Endothelial cell of umbilical vein (primary cell): Measurements from ENCODE around the gene KRT37. TPM values are rescaled to one million over a fixed set of nuclear protein-coding genes. Genes with fewer than 3 reads are reported as not detected.

Experiments
- BruUV-seq: library from RNA; stranded (reverse); fragments of 400-500 nt; replicated peaks from 2 replicates; lab custom pipeline; 2021; lab: Mats Ljungman, UMichigan
- CTCF ChIA-PET: fragments of 300-600, 350-600 bp; sonication (Branson Sonifier 250); formaldehyde crosslinking; loops from one replicate; lab custom pipeline; 2021; ENCODE audit warnings: antibody characterized with exemption, inconsistent platforms; lab: Charles Lee
- POLR2A ChIA-PET: fragments of 300-600, 350-600 bp; sonication (Branson Sonifier 250); formaldehyde crosslinking; loops from one replicate; lab custom pipeline; 2021; ENCODE audit warnings: antibody characterized with exemption, inconsistent platforms; lab: Charles Lee
- DNase-seq: peaks from one replicate; pipeline ENCODE4 v3.0.0-alpha.2; 2011; ENCODE audit warnings: low read depth, low spot score
- FAIRE-seq: peaks from 2 replicates; lab custom pipeline; 2011; peaks lifted over from hg19 to GRCh38; lab: Jason Lieb, UNC
- H2AFZ ChIP-seq: 2 replicates; pipeline ENCODE4 v1.6.0; 2012; ENCODE audit warnings: low read depth, low read length, control low read depth, inconsistent platforms
- H3K27ac ChIP-seq: 2 replicates; pipeline ENCODE4 v1.5.1; 2011; ENCODE audit warnings: low read depth, mild to moderate bottlenecking, control low read depth, low read length, moderate library complexity; ENCODE audit not compliant: insufficient read depth
- H3K27me3 ChIP-seq, 2 experiments: 2 replicates each; pipeline versions ENCODE4 v1.6.0 to v1.6.1; 2011; ENCODE audit warnings: low read length in 2 of 2, mixed read lengths in 1 of 2; ENCODE audit not compliant: control insufficient read depth in 2 of 2, insufficient read depth in 2 of 2
- H3K36me3 ChIP-seq, 2 experiments: 2 replicates in 1 of 2; 3 replicates in 1 of 2; pipeline ENCODE4 v1.5.1; 2011; ENCODE audit warnings: low read length in 2 of 2, mild to moderate bottlenecking in 1 of 2, moderate library complexity in 1 of 2; ENCODE audit not compliant: control insufficient read depth in 2 of 2, insufficient read depth in 2 of 2; ENCODE audit errors: extremely low read depth in 1 of 2
- H3K4me1 ChIP-seq: 3 replicates; pipeline ENCODE4 v1.5.1; 2011; ENCODE audit warnings: mild to moderate bottlenecking, low read length; ENCODE audit not compliant: control insufficient read depth, insufficient read depth; ENCODE audit errors: extremely low read depth
- H3K4me2 ChIP-seq: 2 replicates; pipeline ENCODE4 v1.6.1; 2011; ENCODE audit warnings: low read length, control low read depth, mixed read lengths; ENCODE audit not compliant: insufficient read depth
- H3K4me3 ChIP-seq, 3 experiments: fragments of 200-600 bp in 1 of 3; sonication (generic), shearing (Covaris generic) in 1 of 3; replicated peaks in 1 of 3; 2 replicates each; pipeline ENCODE4 v1.5.1; 2011 to 2016; ENCODE audit warnings: control low read depth in 3 of 3, low read length in 3 of 3, mild to moderate bottlenecking in 2 of 3, inconsistent platforms in 1 of 3, low read depth in 1 of 3, moderate library complexity in 1 of 3; ENCODE audit not compliant: insufficient read depth in 1 of 3
- H3K79me2 ChIP-seq: 2 replicates; pipeline ENCODE4 v1.6.0; 2012; ENCODE audit warnings: low read length, inconsistent platforms; ENCODE audit not compliant: control insufficient read depth, insufficient read depth
- H3K9ac ChIP-seq: replicated peaks from 2 replicates; pipeline ENCODE3; 2011; ENCODE audit warnings: low read length, control low read depth; ENCODE audit not compliant: insufficient read depth; ENCODE audit errors: extremely low read depth
- H3K9me1 ChIP-seq: replicated peaks from 3 replicates; pipeline ENCODE4 v1.6.0; 2011; ENCODE audit warnings: mild to moderate bottlenecking, low read length; ENCODE audit not compliant: control insufficient read depth, insufficient read depth; ENCODE audit errors: extremely low read depth
- H3K9me3 ChIP-seq: replicated peaks from 2 replicates; pipeline ENCODE4 v1.5.1; 2012; ENCODE audit warnings: low read length, inconsistent platforms; ENCODE audit not compliant: control insufficient read depth, insufficient read depth
- H4K20me1 ChIP-seq: replicated peaks from 2 replicates; pipeline ENCODE3; 2011; ENCODE audit warnings: mild to moderate bottlenecking, low read length; ENCODE audit not compliant: control insufficient read depth, insufficient read depth; ENCODE audit errors: extremely low read depth
- CTCF ChIP-seq, 2 donors: IDR thresholded peaks; 1 replicate in 1 of 2; 2 replicates in 1 of 2; pipeline ENCODE4 v1.5.1; 2011; ENCODE audit warnings: low read length in 2 of 2, mild to moderate bottlenecking in 2 of 2, moderate library complexity in 2 of 2, control low read depth in 1 of 2, inconsistent platforms in 1 of 2, low read depth in 1 of 2; ENCODE audit not compliant: insufficient read depth in 1 of 2; ENCODE audit errors: extremely low read depth in 1 of 2
- EZH2 ChIP-seq: IDR thresholded peaks from 2 replicates; pipeline ENCODE4 v1.6.1; 2012; ENCODE audit warnings: borderline replicate concordance, low read depth, mild to moderate bottlenecking, moderate library complexity, low read length, inconsistent platforms; ENCODE audit not compliant: severe bottlenecking
- FOS ChIP-seq: IDR thresholded peaks from 2 replicates; pipeline ENCODE4 v1.6.1; 2011; ENCODE audit warnings: mild to moderate bottlenecking, low read length, moderate library complexity, borderline replicate concordance; ENCODE audit not compliant: insufficient read depth
- GATA2 ChIP-seq: IDR thresholded peaks from 2 replicates; pipeline ENCODE4 v1.7.0; 2011; ENCODE audit warnings: low read depth, mild to moderate bottlenecking, moderate library complexity, mixed read lengths, low read length; ENCODE audit not compliant: insufficient read length, insufficient read depth
- JUN ChIP-seq: IDR thresholded peaks from 2 replicates; pipeline ENCODE4 v1.6.1; 2011; ENCODE audit warnings: borderline replicate concordance, low read depth; ENCODE audit not compliant: insufficient read length, insufficient read depth
- MAX ChIP-seq: IDR thresholded peaks from 2 replicates; pipeline ENCODE4 v1.6.1; 2011; ENCODE audit not compliant: insufficient read depth, insufficient read length
- MYC ChIP-seq: IDR thresholded peaks from one replicate; pipeline ENCODE4 v1.6.1; 2011; ENCODE audit warnings: mild to moderate bottlenecking, low read depth, low read length
- POLR2A ChIP-seq: IDR thresholded peaks from 2 replicates; pipeline ENCODE4 v1.6.1; 2012; ENCODE audit warnings: low read depth, mild to moderate bottlenecking, control low read depth, low read length
- POLR2AphosphoS5 ChIP-seq: IDR thresholded peaks from 2 replicates; pipeline ENCODE4 v1.6.1; 2012; ENCODE audit warnings: low read depth, mild to moderate bottlenecking, control low read depth, low read length, moderate library complexity; ENCODE audit not compliant: insufficient read depth
- dilution Hi-C: fragments of 300-500 bp; cut with MboI; formaldehyde crosslinking; loops from one replicate; pipeline ENCODE4 v1.15.0; 2019; ENCODE audit warnings: low sequenced_read_pairs; ENCODE audit not compliant: extremely low pct_ligation_motif_present
- intact Hi-C: fragments of 100-400 bp; cut with micrococcal nuclease; formaldehyde crosslinking; loops from one replicate; pipeline ENCODE4 v1.10.0; 2022
- polyA plus RNA-seq, 4 experiments: library from polyadenylated mRNA; depleted of rRNA in 3 of 4; stranded (reverse) in 3 of 4; unstranded in 1 of 4; fragments of >200 nt; gene quantifications; 2 replicates each; pipeline versions ENCODE4 v1.2.1 to v1.2.3, GENCODE V29; 2011 to 2012; ENCODE audit warnings: missing spikeins in 1 of 4
- total RNA-seq: library from RNA; stranded (reverse); gene quantifications from 2 replicates; pipeline ENCODE4 v1.2.3, GENCODE V29; 2021

Gene KRT37
- total and polyA plus RNA-seq, 2 donors (not counting 3 experiments of a cell fraction or from before 2014, with no cell fraction given), result not detected

GRCh38 chr17:41468346-41468745 is 44.0 kb upstream of the KRT37 start:
- H3K4me2 ChIP-seq, result no peak overlapping the region
- TF ChIP-seq FOS (no peak), MAX (no peak), JUN (no peak), POLR2A (no peak), EZH2 (no peak), POLR2AphosphoS5 (no peak), CTCF (IDR thresholded peaks at IDR 0.05; ENCODE audit: extremely low read depth in 1 of 2, insufficient read depth in 1 of 2, low read depth in 1 of 2, low read length in 2 of 2) (no peak), GATA2 (no peak), MYC (no peak)
- FAIRE-seq (no peak), DNase-seq (no peak)
- H3K27me3 ChIP-seq, result peaks cover 3 to 9% of the 10 kb centered on the region in 2 experiments
- no TSS peak for BruUV-seq
- CTCF ChIA-PET, result interaction anchor here (0.8 to 1.0 kb wide), 2 partner anchors 12 to 80 kb away, joined by 3 to 5 read pairs; no protein-coding TSS in a partner anchor
- no peak overlapping the region for H3K27ac ChIP-seq
- no peaks in the 10 kb centered on the region for H4K20me1 ChIP-seq
- no peaks in the 10 kb centered on the region for H3K4me1 ChIP-seq
- H3K36me3 ChIP-seq, result no peaks in the 10 kb centered on the region
- H3K9me3 ChIP-seq, result no peaks in the 10 kb centered on the region
- no peaks in the 10 kb centered on the region for H3K9me1 ChIP-seq
- H3K9ac ChIP-seq, result no peak overlapping the region
- no peaks in the 10 kb centered on the region for H3K79me2 ChIP-seq
- intact Hi-C loops (no loop called here), dilution Hi-C loops (no loop called here)
- POLR2A ChIA-PET, result no interaction called here
- no peak overlapping the region for H2AFZ ChIP-seq
- no peak overlapping the region for H3K4me3 ChIP-seq
